WERI-Rb-1 (cell line): ENCODE measurements around the gene CMIP.

Experiments used
- DNase-seq: peaks from one replicate; pipeline ENCODE4 v3.0.0-alpha.2; 2020
- H3K27ac ChIP-seq: fragments of 250-450 bp; sonication (Bioruptor Pico); 2 replicates; pipeline ENCODE4 v1.5.1; 2020; ENCODE audit warnings: mild to moderate bottlenecking, moderate library complexity
- H3K27me3 ChIP-seq: fragments of 250-450 bp; sonication (Bioruptor Pico); 2 replicates; pipeline ENCODE4 v1.5.1; 2021; ENCODE audit warnings: mild to moderate bottlenecking, low read depth, moderate library complexity; ENCODE audit not compliant: insufficient read depth, severe bottlenecking
- H3K36me3 ChIP-seq: fragments of 250-450 bp; sonication (Bioruptor Pico); 2 replicates; pipeline ENCODE4 v1.5.1; 2020; ENCODE audit warnings: mild to moderate bottlenecking, moderate library complexity
- H3K4me3 ChIP-seq: 2 replicates; pipeline ENCODE4 v1.5.1; 2011; ENCODE audit warnings: low read depth, mild to moderate bottlenecking, control low read depth, low read length
- H3K9me3 ChIP-seq: fragments of 250-450 bp; sonication (Bioruptor Pico); 2 replicates; pipeline ENCODE4 v1.5.1; 2021; ENCODE audit warnings: mild to moderate bottlenecking, moderate library complexity; ENCODE audit not compliant: severe bottlenecking
- CTCF ChIP-seq: IDR thresholded peaks from 2 replicates; pipeline ENCODE4 v1.5.1; 2011; ENCODE audit warnings: low read depth, mild to moderate bottlenecking, control low read depth, inconsistent platforms, low read length

The CMIP gene

GRCh38 chr16:81558444-81559175, 114.0 kb downstream of the CMIP start:
- Histone ChIP-seq H3K4me3 (no peak overlapping the region), H3K9me3 (no peaks in the 10 kb centered on the region), H3K27ac (no peak overlapping the region), H3K27me3 (no peaks in the 10 kb centered on the region), H3K36me3 (no peaks in the 10 kb centered on the region)
- no peak for TF ChIP-seq CTCF
- DNase-seq = no peak

- no peak for TF ChIP-seq CTCF
- no peaks in the 10 kb centered on the region for H3K36me3 ChIP-seq
- no peak overlapping the region for H3K4me3 ChIP-seq
- H3K27ac ChIP-seq = no peak overlapping the region
- H3K27me3 ChIP-seq = no peaks in the 10 kb centered on the region
- DNase-seq = no peak
- H3K9me3 ChIP-seq = no peaks in the 10 kb centered on the region
Observed at GRCh38 chr16:81560979-81561657, 116.5 kb downstream of the CMIP start.

GRCh38 chr16:81562174-81562849, 117.7 kb downstream of the CMIP start:
- Histone ChIP-seq H3K27me3 (no peaks in the 10 kb centered on the region), H3K36me3 (no peaks in the 10 kb centered on the region), H3K9me3 (no peaks in the 10 kb centered on the region), H3K4me3 (no peak overlapping the region), H3K27ac (no peak overlapping the region)
- no peak for DNase-seq
- TF ChIP-seq CTCF = no peak

GRCh38 chr16:81562926-81563325, 118.3 kb downstream of the CMIP start:
- Histone ChIP-seq H3K27ac (no peak overlapping the region), H3K4me3 (no peak overlapping the region), H3K27me3 (no peaks in the 10 kb centered on the region), H3K9me3 (no peaks in the 10 kb centered on the region), H3K36me3 (no peaks in the 10 kb centered on the region)
- no peak for DNase-seq
- TF ChIP-seq CTCF = no peak

GRCh38 chr16:81564421-81564911, 119.9 kb downstream of the CMIP start:
- Histone ChIP-seq H3K27ac (no peak overlapping the region), H3K36me3 (no peaks in the 10 kb centered on the region), H3K4me3 (no peak overlapping the region), H3K27me3 (no peaks in the 10 kb centered on the region), H3K9me3 (no peaks in the 10 kb centered on the region)
- no peak for DNase-seq
- TF ChIP-seq CTCF = no peak
